ENCODE data around the gene LDHAL6A. TPM values are rescaled to one million over a fixed set of nuclear protein-coding genes. Genes with fewer than 3 reads are reported as not detected.
A peak's percentile ranks its signal among the peaks of the same experiment; 100 is the strongest.

LDHAL6A gene
- total and polyA plus RNA-seq, 2 of the 13 experiments (the other 11 are each of a cell fraction or from before 2014, with no cell fraction given) = not detected

DNA sequence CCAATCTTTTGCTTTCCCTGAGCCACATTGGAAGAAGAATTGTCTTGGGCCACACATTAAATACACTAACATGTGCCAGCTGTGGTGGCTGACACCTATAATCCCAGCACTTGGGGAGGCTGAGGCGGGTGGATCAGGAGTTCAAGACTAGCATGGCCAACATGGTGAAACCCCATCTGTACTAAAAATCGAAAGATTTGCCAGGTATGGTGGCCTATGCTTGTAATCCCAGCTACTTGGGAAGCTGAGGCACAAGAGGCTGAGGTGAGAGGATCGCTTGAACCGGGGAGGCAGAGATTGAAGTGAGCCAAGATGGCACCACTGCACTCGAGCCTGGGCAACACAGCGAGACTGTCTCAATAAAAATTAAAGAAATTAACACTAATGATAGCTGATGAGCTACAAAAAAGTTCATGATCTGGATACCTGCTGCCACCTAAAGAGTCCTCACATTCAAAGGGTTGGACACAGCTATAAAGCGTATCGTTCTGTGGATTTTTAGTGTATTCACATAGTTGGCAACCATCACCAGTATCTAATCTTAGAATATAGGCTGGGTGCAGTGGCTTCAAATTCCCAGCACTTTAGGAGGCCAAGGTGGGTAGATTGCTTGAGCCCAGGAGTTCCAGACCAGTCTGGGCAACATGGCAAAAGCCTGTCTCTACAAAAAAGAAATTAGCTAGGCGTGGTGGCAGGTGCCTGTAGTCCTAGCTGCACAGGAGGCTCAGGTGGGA is 46.9 kb upstream of the LDHAL6A start (continued):
- TF ChIP-seq ZFP82 (CRISPR knock-in tag; IDR thresholded peaks at IDR 0.05; ENCODE audit: borderline replicate concordance) (no peak), FOXA3 (CRISPR knock-in tag; IDR thresholded peaks at IDR 0.05) (no peak; the same call in 1 of the 2 replicates), BRCA1 (CRISPR knock-in tag; IDR thresholded peaks at IDR 0.05) (0 out of 2 replicates have a peak, but pooled peaks have one; percentile 34), ZNF333 (CRISPR knock-in tag; IDR thresholded peaks at IDR 0.05; ENCODE audit: borderline replicate concordance) (no peak), ISX (CRISPR knock-in tag; conservative IDR thresholded peaks at IDR 0.05) (no peak), TCF12 (IDR thresholded peaks at IDR 0.05) (no peak), TCF12 (CRISPR knock-in tag; IDR thresholded peaks at IDR 0.05) (no peak), SAFB2 (CRISPR knock-in tag; IDR thresholded peaks at IDR 0.05; ENCODE audit: borderline replicate concordance, low read depth) (peak; percentile 67; the same call in 1 of the 2 replicates), ZNF253 (CRISPR knock-in tag; IDR thresholded peaks at IDR 0.05; ENCODE audit: borderline replicate concordance) (no peak), ZFP90 (CRISPR knock-in tag; IDR thresholded peaks at IDR 0.05; ENCODE audit: borderline replicate concordance) (no peak), STAG1 (CRISPR knock-in tag; IDR thresholded peaks at IDR 0.05) (no peak), ZBTB8A (CRISPR knock-in tag; IDR thresholded peaks at IDR 0.05; ENCODE audit: borderline replicate concordance, low read depth) (no peak), MTF1 (CRISPR knock-in tag; IDR thresholded peaks at IDR 0.05) (no peak), TEAD3 (CRISPR knock-in tag; optimal IDR thresholded peaks at IDR 0.05; ENCODE audit: borderline replicate concordance) (no peak), ZBTB20 (CRISPR knock-in tag; IDR thresholded peaks at IDR 0.05; ENCODE audit: borderline replicate concordance, low read depth) (no peak)
- TF ChIP-seq, protein P1, sequence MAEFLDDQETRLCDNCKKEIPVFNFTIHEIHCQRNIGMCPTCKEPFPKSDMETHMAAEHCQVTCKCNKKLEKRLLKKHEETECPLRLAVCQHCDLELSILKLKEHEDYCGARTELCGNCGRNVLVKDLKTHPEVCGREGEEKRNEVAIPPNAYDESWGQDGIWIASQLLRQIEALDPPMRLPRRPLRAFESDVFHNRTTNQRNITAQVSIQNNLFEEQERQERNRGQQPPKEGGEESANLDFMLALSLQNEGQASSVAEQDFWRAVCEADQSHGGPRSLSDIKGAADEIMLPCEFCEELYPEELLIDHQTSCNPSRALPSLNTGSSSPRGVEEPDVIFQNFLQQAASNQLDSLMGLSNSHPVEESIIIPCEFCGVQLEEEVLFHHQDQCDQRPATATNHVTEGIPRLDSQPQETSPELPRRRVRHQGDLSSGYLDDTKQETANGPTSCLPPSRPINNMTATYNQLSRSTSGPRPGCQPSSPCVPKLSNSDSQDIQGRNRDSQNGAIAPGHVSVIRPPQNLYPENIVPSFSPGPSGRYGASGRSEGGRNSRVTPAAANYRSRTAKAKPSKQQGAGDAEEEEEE (CRISPR knock-in tag; IDR thresholded peaks at IDR 0.05; ENCODE audit: borderline replicate concordance) = no peak
- TF ChIP-seq, protein P2, sequence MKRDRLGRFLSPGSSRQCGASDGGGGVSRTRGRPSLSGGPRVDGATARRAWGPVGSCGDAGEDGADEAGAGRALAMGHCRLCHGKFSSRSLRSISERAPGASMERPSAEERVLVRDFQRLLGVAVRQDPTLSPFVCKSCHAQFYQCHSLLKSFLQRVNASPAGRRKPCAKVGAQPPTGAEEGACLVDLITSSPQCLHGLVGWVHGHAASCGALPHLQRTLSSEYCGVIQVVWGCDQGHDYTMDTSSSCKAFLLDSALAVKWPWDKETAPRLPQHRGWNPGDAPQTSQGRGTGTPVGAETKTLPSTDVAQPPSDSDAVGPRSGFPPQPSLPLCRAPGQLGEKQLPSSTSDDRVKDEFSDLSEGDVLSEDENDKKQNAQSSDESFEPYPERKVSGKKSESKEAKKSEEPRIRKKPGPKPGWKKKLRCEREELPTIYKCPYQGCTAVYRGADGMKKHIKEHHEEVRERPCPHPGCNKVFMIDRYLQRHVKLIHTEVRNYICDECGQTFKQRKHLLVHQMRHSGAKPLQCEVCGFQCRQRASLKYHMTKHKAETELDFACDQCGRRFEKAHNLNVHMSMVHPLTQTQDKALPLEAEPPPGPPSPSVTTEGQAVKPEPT (CRISPR knock-in tag; IDR thresholded peaks at IDR 0.05; ENCODE audit: low read depth) = no peak
- TF ChIP-seq, protein P3, sequence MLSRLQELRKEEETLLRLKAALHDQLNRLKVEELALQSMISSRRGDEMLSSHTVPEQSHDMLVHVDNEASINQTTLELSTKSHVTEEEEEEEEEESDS (CRISPR knock-in tag; IDR thresholded peaks at IDR 0.05; ENCODE audit: borderline replicate concordance) = no peak
- TF ChIP-seq, protein P4, sequence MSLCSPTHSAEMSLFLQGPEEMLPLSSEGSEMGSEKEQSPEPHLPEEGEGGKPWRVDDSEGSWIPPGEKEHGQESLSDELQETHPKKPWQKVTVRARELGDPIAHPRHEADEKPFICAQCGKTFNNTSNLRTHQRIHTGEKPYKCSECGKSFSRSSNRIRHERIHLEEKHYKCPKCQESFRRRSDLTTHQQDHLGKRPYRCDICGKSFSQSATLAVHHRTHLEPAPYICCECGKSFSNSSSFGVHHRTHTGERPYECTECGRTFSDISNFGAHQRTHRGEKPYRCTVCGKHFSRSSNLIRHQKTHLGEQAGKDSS (CRISPR knock-in tag; IDR thresholded peaks at IDR 0.05; ENCODE audit: borderline replicate concordance, low read depth) = 0 out of 2 replicates have a peak, but pooled peaks have one; percentile 54
- TF ChIP-seq, protein P5, sequence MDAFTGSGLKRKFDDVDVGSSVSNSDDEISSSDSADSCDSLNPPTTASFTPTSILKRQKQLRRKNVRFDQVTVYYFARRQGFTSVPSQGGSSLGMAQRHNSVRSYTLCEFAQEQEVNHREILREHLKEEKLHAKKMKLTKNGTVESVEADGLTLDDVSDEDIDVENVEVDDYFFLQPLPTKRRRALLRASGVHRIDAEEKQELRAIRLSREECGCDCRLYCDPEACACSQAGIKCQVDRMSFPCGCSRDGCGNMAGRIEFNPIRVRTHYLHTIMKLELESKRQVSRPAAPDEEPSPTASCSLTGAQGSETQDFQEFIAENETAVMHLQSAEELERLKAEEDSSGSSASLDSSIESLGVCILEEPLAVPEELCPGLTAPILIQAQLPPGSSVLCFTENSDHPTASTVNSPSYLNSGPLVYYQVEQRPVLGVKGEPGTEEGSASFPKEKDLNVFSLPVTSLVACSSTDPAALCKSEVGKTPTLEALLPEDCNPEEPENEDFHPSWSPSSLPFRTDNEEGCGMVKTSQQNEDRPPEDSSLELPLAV (CRISPR knock-in tag; conservative IDR thresholded peaks at IDR 0.05; ENCODE audit: low read depth) = no peak

Data from HepG2 (cell line).